GM19455 (cell line): Measurements from ENCODE around the gene FBF1.
A peak's percentile ranks its signal among the peaks of the same experiment; 100 is the strongest.
"Not testable (repeated sequence)": the region's sequence is repeated elsewhere in the genome, so short reads cannot be mapped to it uniquely, and the experiment has no call there.

ENCODE experiments used
- ATAC-seq: cut with Tn5 transposase; IDR thresholded peaks from one replicate; pipeline ENCODE4 v1.9.1; 2021; ENCODE audit not compliant: unreplicated experiment

The FBF1 gene

GRCh38 chr17:75940727-75941441 lies at the start of gene FBF1:
FBF1 (minus strand) TSS chr17:75941042; CDS start chr17:75938149, 2,893 bp downstream.
- ATAC-seq, result peak; percentile 80

GRCh38 chr17:75987041-75987440 lies 46.2 kb upstream of the FBF1 start:
- ATAC-seq, result no peak

- no peak for ATAC-seq
Measured at GRCh38 chr17:75985986-75986385, 45.1 kb upstream of the FBF1 start.

GRCh38 chr17:75983501-75984181 lies 42.8 kb upstream of the FBF1 start:
- ATAC-seq, result no peak

GRCh38 chr17:75981019-75981615 lies 40.3 kb upstream of the FBF1 start:
- no peak for ATAC-seq

- no peak for ATAC-seq
Measured at GRCh38 chr17:75980188-75981018, 39.6 kb upstream of the FBF1 start.

- ATAC-seq, result peak; percentile 16
Measured at GRCh38 chr17:75979705-75980187, 38.9 kb upstream of the FBF1 start.

GRCh38 chr17:75978938-75979704 lies 38.3 kb upstream of the FBF1 start, which contains the start of the genes ACOX1 and TEN1:
ACOX1 (minus strand) TSS chr17:75979166; CDS start chr17:75979073, 93 bp downstream.
TEN1 (plus strand) TSS chr17:75979240; CDS start chr17:75986193, 6,953 bp downstream.
- peak; percentile 90 for ATAC-seq

GRCh38 chr17:75976175-75976848 lies 35.5 kb upstream of the FBF1 start:
- no peak for ATAC-seq

- no peak for ATAC-seq
Measured at GRCh38 chr17:75975757-75976174, 34.9 kb upstream of the FBF1 start.

GRCh38 chr17:75975187-75975586 lies 34.3 kb upstream of the FBF1 start:
- ATAC-seq, result not testable (repeated sequence)

- ATAC-seq, result no peak
Measured at GRCh38 chr17:75970626-75971025, 29.8 kb upstream of the FBF1 start.

GRCh38 chr17:75970011-75970523 lies 29.2 kb upstream of the FBF1 start:
- ATAC-seq, result no peak

- ATAC-seq, result not testable (repeated sequence)
Measured at GRCh38 chr17:75969044-75969443, 28.2 kb upstream of the FBF1 start.

- no peak for ATAC-seq
Measured at GRCh38 chr17:75965468-75965867, 24.6 kb upstream of the FBF1 start.

- ATAC-seq, result no peak
Measured at GRCh38 chr17:75959839-75960511, 19.1 kb upstream of the FBF1 start.

- no peak for ATAC-seq
Measured at GRCh38 chr17:75959051-75959838, 18.4 kb upstream of the FBF1 start.
